Keratinocyte (primary cell): ENCODE results near the gene ASCL4. TPM values are rescaled to one million over a fixed set of nuclear protein-coding genes. Genes with fewer than 3 reads are reported as not detected.

ENCODE experiments used
- DNase-seq: peaks from one replicate; pipeline ENCODE4 v3.0.0-alpha.2; 2011; ENCODE audit warnings: low read depth, missing footprints, low spot score
- FAIRE-seq: peaks from 2 replicates; lab custom pipeline; 2011; peaks lifted over from hg19 to GRCh38; lab: Jason Lieb, UNC
- H2AFZ ChIP-seq: 2 replicates; pipeline ENCODE4 v1.6.0; 2012; ENCODE audit warnings: low read length, control low read depth, inconsistent platforms; ENCODE audit not compliant: control insufficient read depth
- H3K27ac ChIP-seq: 2 replicates; pipeline ENCODE4 v1.5.1; 2011; ENCODE audit warnings: low read length; ENCODE audit not compliant: control insufficient read depth, insufficient read depth
- H3K27me3 ChIP-seq: 3 replicates; pipeline ENCODE4 v1.6.0; 2011; ENCODE audit warnings: low read length; ENCODE audit not compliant: control insufficient read depth, insufficient read depth; ENCODE audit errors: extremely low read depth
- H3K36me3 ChIP-seq, 2 experiments: 2 replicates in 1 of 2; 3 replicates in 1 of 2; pipeline ENCODE4 v1.5.1; 2011; ENCODE audit warnings: low read length in 2 of 2, mild to moderate bottlenecking in 1 of 2; ENCODE audit not compliant: control insufficient read depth in 2 of 2, insufficient read depth in 2 of 2; ENCODE audit errors: extremely low read depth in 1 of 2
- H3K4me1 ChIP-seq: 3 replicates; pipeline ENCODE4 v1.5.1; 2011; ENCODE audit warnings: low read length; ENCODE audit not compliant: control insufficient read depth, insufficient read depth; ENCODE audit errors: extremely low read depth
- H3K4me2 ChIP-seq: 3 replicates; pipeline ENCODE4 v1.6.0; 2011; ENCODE audit warnings: low read depth, low read length; ENCODE audit not compliant: control insufficient read depth, insufficient read depth; ENCODE audit errors: extremely low read depth
- H3K4me3 ChIP-seq, 3 experiments: fragments of 200-600 bp in 1 of 3; sonication (generic) in 1 of 3; 2 replicates in 2 of 3; 3 replicates in 1 of 3; pipeline ENCODE4 v1.5.1; 2011 to 2016; ENCODE audit warnings: low read length in 3 of 3, mild to moderate bottlenecking in 3 of 3, control low read depth in 2 of 3, inconsistent platforms in 1 of 3, low read depth in 1 of 3, mixed read lengths in 1 of 3, mixed run types in 1 of 3, moderate library complexity in 1 of 3; ENCODE audit not compliant: control insufficient read depth in 2 of 3, insufficient read depth in 2 of 3; ENCODE audit errors: extremely low read depth in 1 of 3
- H3K79me2 ChIP-seq: 2 replicates; pipeline ENCODE4 v1.6.0; 2012; ENCODE audit warnings: low read length; ENCODE audit not compliant: control insufficient read depth, insufficient read depth
- H3K9ac ChIP-seq: 3 replicates; pipeline ENCODE4 v1.6.0; 2011; ENCODE audit warnings: low read length; ENCODE audit not compliant: control insufficient read depth, insufficient read depth; ENCODE audit errors: extremely low read depth
- H3K9me1 ChIP-seq: 3 replicates; pipeline ENCODE4 v1.6.0; 2011; ENCODE audit warnings: low read length; ENCODE audit not compliant: control insufficient read depth, insufficient read depth; ENCODE audit errors: extremely low read depth
- H3K9me3 ChIP-seq: 2 replicates; pipeline ENCODE4 v1.5.1; 2012; ENCODE audit warnings: low read depth, low read length; ENCODE audit not compliant: control insufficient read depth
- H4K20me1 ChIP-seq: 3 replicates; pipeline ENCODE4 v1.6.0; 2011; ENCODE audit warnings: low read length; ENCODE audit not compliant: control insufficient read depth, insufficient read depth; ENCODE audit errors: extremely low read depth
- EZH2 ChIP-seq: IDR thresholded peaks from one replicate; pipeline ENCODE4 v1.6.1; 2012; ENCODE audit warnings: inconsistent platforms, mild to moderate bottlenecking, low read length, moderate library complexity
- dilution Hi-C: fragments of 300-500 bp; cut with MboI; formaldehyde crosslinking; loops from one replicate; pipeline ENCODE4 v1.7.0; 2020; ENCODE audit warnings: low sequenced_read_pairs; ENCODE audit not compliant: extremely low pct_ligation_motif_present
- polyA plus RNA-seq, 5 experiments: library from polyadenylated mRNA; depleted of rRNA in 3 of 5; stranded (reverse) in 3 of 5; stranded (forward) in 1 of 5; unstranded in 1 of 5; fragments of >200 nt; gene quantifications; 1 replicate in 1 of 5; 2 replicates in 3 of 5; 3 replicates in 1 of 5; pipeline versions ENCODE4 v1.2.1 to v1.2.3, GENCODE V29; 2011 to 2012; ENCODE audit warnings: missing spikeins in 2 of 5, low read depth in 1 of 5, low replicate concordance in 1 of 5
- TF ChIP-seq, protein P1 (sequence below), 3 experiments: IDR thresholded peaks in 1 of 3; conservative IDR thresholded peaks in 1 of 3; optimal IDR thresholded peaks in 1 of 3; 2 replicates in 2 of 3; 3 replicates in 1 of 3; pipeline versions ENCODE3 to v1.5.1; 2011; ENCODE audit warnings: low read length in 3 of 3, mild to moderate bottlenecking in 3 of 3, moderate library complexity in 2 of 3, control low read depth in 1 of 3, inconsistent platforms in 1 of 3; ENCODE audit not compliant: insufficient read depth in 2 of 3; ENCODE audit errors: extremely low read depth in 1 of 3

ASCL4 gene
- polyA plus RNA-seq, 1 donor (not counting 4 experiments of a cell fraction or from before 2014, with no cell fraction given), result not detected

DNA sequence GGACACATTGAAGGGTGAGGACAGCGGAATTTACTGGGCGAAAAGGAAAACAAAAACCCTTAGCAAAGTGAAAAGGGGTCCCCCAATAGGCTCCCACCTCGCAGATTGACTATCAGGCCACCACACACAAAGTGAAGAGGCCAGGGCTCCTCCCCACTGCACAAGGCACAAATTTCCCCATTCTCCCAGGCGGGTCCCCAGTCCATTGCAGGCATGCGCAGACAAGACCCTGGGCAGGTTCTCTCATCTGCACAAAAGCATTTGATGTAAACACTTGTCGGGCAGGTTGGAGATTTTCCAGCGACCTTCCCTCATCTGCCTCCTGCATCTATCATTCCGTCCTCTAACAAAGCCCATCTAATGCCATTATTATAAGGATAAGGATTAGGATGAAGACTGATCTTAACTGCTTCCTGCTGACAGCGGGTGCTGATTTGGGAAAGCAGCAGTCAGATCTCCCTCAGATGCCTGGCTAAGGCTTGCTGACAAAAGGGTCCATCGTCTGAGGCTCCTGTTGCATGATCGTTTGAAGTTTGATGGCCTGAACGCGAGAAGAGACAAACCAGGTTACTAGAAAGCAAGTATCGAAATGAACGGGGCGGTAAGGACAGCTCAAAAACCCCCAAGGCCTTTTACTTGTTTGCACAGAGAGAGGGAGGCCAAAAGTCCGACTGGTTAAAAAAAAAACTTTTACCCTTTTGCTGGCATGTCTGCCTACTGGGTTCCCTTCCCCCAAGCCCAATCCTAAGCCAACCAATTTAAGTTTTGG, 14.4 kb downstream of the ASCL4 start:
- TF ChIP-seq EZH2, result no peak
- TF ChIP-seq, protein P1, sequence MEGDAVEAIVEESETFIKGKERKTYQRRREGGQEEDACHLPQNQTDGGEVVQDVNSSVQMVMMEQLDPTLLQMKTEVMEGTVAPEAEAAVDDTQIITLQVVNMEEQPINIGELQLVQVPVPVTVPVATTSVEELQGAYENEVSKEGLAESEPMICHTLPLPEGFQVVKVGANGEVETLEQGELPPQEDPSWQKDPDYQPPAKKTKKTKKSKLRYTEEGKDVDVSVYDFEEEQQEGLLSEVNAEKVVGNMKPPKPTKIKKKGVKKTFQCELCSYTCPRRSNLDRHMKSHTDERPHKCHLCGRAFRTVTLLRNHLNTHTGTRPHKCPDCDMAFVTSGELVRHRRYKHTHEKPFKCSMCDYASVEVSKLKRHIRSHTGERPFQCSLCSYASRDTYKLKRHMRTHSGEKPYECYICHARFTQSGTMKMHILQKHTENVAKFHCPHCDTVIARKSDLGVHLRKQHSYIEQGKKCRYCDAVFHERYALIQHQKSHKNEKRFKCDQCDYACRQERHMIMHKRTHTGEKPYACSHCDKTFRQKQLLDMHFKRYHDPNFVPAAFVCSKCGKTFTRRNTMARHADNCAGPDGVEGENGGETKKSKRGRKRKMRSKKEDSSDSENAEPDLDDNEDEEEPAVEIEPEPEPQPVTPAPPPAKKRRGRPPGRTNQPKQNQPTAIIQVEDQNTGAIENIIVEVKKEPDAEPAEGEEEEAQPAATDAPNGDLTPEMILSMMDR (optimal IDR thresholded peaks at IDR 0.05 in 1 of 3, IDR thresholded peaks at IDR 0.05 in 1 of 3, conservative IDR thresholded peaks at IDR 0.05 in 1 of 3; ENCODE audit: extremely low read depth in 1 of 3, insufficient read depth in 2 of 3, low read length in 3 of 3), result no peak
- Histone ChIP-seq H3K4me1 (no peaks in the 10 kb centered on the region), H3K9ac (no peak overlapping the region), H3K27ac (no peak overlapping the region), H3K9me1 (no peaks in the 10 kb centered on the region), H3K4me3 (no peak overlapping the region), H2AFZ (no peak overlapping the region), H3K79me2 (no peaks in the 10 kb centered on the region), H3K27me3 (no peaks in the 10 kb centered on the region), H3K4me2 (no peak overlapping the region), H3K36me3 (no peaks in the 10 kb centered on the region), H3K9me3 (no peaks in the 10 kb centered on the region), H4K20me1 (no peaks in the 10 kb centered on the region)
- dilution Hi-C loops, result no loop called here
- FAIRE-seq, result no peak
- no peak for DNase-seq

DNA sequence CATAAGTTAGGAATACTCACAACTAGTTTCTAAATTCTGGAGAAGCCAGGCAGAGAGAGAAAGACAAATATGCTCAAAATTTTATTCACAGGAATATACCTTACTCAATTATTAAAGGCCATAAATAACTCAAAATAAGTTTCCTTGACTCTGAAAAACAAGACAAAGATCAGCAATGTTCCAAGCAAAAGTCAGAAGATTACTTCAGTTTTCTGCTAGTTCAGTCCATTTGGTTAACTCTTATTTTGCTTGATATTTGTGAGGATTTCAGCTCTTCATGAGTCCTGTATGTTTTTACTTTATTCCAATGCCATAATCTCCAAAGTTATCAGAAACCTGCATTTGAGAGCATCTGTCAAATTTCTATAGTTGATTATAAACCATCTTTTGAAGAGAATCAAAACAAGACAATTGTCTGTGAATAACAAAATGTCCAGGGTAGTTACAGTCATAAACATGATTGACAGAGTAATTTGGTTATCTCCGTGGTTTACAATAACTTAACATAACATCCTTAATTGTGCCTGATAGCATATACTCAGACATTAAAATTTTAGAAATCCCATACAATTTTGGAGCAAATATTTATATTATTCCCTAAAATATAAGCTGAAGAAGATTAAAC, 17.1 kb downstream of the ASCL4 start:
- no peaks in the 10 kb centered on the region for H3K9me1 ChIP-seq
- FAIRE-seq, result no peak
- H3K4me1 ChIP-seq, result no peaks in the 10 kb centered on the region
- H3K79me2 ChIP-seq, result no peaks in the 10 kb centered on the region
- H3K36me3 ChIP-seq, result no peaks in the 10 kb centered on the region
- no peak overlapping the region for H3K4me3 ChIP-seq
- no peaks in the 10 kb centered on the region for H3K27me3 ChIP-seq
- TF ChIP-seq EZH2, result no peak
- TF ChIP-seq, protein P1 (optimal IDR thresholded peaks at IDR 0.05 in 1 of 3, IDR thresholded peaks at IDR 0.05 in 1 of 3, conservative IDR thresholded peaks at IDR 0.05 in 1 of 3; ENCODE audit: extremely low read depth in 1 of 3, insufficient read depth in 2 of 3, low read length in 3 of 3), result no peak
- DNase-seq, result no peak
- no peaks in the 10 kb centered on the region for H4K20me1 ChIP-seq
- H3K9me3 ChIP-seq, result no peaks in the 10 kb centered on the region
- no peak overlapping the region for H3K27ac ChIP-seq
- dilution Hi-C loops, result no loop called here
- no peak overlapping the region for H3K9ac ChIP-seq
- H2AFZ ChIP-seq, result no peak overlapping the region
- no peak overlapping the region for H3K4me2 ChIP-seq
